Measurements from ENCODE around the gene CSAG1.
"Not testable (repeated sequence)": the region's sequence is repeated elsewhere in the genome, so short reads cannot be mapped to it uniquely, and the experiment has no call there.

The CSAG1 gene, protein sequence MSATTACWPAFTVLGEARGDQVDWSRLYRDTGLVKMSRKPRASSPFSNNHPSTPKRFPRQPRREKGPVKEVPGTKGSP

DNA sequence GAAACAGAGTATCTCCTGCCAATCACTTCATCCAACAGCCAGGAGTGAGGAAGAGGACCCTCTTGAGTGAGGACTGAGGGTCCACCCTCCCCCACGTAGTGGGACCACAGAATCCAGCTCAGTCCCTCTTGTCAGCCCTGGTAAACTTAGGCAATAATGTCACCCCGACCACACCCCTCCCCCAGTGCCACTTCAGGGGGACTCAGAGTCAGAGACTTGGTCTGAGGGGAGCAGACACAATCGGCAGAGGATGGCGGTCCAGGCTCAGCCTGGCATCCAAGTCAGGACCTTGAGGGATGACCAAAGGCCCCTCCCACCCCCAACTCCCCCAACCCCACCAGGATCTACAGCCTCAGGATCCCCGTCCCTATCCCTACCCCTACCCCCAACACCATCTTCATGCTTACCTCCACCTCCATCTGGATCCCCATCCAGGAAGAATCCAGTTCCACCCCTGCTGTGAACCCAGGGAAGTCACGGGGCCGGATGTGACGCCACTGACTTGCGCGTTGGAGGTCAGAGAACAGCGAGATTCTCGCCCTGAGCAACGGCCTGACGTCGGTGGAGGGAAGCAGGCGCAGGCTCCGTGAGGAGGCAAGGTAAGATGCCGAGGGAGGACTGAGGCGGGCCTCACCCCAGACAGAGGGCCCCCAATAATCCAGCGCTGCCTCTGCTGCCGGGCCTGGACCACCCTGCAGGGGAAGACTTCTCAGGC, at the start of gene CSAG1, which contains the start of gene MAGEA12:
TSS of gene CSAG1 (minus strand) at position 461 of the 715 bp plus-strand sequence. CDS start 1,261 bp downstream, outside the sequence.
TSS of gene MAGEA12 (plus strand) at position 497 of the 715 bp plus-strand sequence. CDS start 2,405 bp downstream, outside the sequence.
- DNase-seq (no peak), ATAC-seq (no peak)

DNA sequence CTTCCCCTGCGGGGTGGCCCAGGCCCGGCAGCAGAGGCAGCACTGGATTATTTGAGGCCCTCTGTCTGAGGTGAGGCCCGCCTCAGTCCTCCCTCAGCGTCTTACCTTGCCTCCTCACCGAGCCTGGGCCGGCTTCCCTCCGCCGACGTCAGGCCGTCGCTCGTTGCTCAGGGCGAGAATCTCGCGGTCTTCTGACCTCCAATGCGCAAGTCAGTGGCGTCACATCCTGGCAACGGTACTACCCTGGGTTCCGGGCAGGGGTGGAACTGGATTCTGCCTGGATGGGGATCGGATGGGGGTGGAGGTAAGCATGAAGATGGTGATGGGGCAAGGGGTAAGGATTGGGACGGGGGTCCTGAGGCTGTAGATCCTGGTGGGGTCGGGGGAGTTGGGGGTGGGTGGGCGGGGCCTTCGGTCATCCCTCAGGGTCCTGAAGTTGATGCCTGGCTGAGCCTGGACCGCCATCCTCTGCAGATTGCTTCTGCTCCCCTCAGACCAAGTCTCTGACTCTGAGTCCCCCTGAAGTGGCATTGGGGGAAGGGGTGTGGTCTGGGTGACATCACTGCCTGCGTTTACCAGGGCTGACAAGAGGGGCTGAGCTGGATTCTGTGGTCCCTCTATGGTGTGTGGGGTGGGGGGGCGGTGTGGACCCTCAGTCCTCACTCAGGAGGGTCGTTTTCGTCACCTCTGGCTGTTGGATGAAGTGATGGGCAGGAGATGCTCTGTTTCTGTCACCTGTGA, 36.2 kb upstream of the CSAG1 start, which contains the start of gene MAGEA6:
TSS of gene MAGEA6 (minus strand) at position 141 of the 741 bp plus-strand sequence. CDS start 2,039 bp downstream, outside the sequence.
- DNase-seq, ATAC-seq: not testable (repeated sequence)

DNA sequence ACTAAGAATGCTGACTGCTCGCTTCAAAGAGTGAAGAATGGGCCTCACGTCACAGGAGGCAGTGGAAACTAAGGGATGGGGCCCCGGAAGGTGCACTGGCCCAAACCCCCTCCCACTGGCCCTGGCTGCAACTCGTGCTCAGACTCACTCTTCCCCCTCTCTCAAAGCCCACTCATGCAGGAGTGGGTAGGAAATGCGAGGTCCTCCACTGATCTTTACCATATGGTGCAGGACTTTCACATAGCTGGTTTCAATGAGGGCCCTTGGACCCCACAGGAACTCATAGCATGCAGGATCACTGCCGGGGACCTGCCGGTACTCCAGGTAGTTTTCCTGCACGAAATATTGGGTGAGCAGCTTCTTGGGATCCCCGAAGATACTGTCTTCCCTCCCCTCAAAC, 33.0 kb upstream of the CSAG1 start:
- DNase-seq, ATAC-seq: not testable (repeated sequence)

DNA sequence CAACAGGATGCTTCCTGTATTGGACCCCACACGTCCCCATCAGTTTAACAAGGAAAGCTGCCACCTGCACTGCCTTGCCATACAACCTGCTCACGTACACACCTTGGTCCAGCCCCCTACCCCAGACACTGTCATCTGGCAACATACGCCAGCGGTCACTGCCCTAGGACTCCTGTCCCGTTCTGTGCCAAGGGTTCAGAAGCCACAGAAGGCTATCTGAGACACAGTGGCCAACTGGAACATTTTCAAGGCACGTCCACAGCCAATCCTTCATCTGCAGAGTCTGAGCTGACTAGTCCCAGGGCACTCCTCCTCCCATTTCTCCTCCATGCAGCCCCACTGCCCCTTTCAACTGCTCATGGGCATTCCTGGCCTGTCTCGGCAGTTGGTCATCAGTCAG, 28.1 kb upstream of the CSAG1 start:
- DNase-seq, ATAC-seq: not testable (repeated sequence)

DNA sequence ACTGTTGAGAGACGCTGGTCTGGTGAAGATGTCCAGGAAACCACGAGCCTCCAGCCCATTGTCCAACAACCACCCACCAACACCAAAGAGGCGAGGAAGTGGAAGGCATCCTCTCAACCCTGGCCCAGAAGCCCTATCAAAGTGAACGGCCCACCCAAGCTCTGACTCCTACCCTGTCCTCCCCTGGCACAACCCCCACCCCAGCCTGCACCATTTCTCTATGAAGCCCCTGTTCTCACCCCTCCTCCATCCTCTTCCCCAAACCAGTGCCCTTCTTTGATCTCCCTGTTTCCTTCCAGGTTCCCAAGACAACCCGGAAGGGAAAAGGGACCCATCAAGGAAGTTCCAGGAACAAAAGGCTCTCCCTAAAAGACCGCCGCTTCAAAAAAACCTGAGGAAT, 26.0 kb upstream of the CSAG1 start:
- not testable (repeated sequence) for DNase-seq, ATAC-seq

DNA sequence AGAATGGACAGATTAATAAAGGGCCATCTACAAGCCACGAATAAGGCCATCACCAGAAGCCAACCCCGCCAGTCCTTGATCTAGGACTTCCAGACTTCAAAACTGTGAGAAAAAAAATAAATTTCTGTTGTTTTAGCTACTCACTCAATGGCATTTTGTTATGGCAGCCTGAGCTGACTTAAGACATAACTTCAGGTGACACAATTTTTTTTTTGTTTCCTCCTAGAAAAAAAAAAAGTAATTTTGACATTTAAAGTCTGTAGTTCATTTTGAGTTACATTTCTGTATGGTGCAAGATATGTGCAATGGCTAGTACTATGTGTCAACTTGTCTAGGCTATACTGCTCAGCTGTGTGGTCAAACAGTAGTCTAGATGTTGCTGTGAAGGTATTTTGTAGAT, 25.4 kb upstream of the CSAG1 start, which contains the start of gene CSAG3:
TSS of gene CSAG3 (plus strand) at position 301 of the 400 bp plus-strand sequence.
- not testable (repeated sequence) for ATAC-seq, DNase-seq

DNA sequence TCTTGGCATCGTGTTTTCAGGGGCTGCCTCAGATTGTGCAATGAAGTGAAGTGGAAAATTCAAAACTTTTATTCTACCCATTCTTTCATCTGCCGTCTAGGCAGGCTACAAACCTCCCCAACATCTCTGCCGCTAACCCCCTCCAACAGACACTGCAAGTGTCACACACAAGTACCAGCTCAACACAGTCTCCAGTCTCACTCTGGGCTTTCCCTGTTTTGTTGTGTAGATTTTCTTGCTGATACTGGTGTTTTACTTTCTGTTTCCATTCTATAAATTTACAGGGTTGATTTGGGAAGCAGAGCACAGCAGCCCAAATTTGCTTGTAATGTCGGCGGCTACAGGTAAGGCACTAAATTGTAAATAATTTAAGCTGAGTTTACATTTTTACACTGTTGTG, 21.4 kb upstream of the CSAG1 start:
- not testable (repeated sequence) for ATAC-seq

DNA sequence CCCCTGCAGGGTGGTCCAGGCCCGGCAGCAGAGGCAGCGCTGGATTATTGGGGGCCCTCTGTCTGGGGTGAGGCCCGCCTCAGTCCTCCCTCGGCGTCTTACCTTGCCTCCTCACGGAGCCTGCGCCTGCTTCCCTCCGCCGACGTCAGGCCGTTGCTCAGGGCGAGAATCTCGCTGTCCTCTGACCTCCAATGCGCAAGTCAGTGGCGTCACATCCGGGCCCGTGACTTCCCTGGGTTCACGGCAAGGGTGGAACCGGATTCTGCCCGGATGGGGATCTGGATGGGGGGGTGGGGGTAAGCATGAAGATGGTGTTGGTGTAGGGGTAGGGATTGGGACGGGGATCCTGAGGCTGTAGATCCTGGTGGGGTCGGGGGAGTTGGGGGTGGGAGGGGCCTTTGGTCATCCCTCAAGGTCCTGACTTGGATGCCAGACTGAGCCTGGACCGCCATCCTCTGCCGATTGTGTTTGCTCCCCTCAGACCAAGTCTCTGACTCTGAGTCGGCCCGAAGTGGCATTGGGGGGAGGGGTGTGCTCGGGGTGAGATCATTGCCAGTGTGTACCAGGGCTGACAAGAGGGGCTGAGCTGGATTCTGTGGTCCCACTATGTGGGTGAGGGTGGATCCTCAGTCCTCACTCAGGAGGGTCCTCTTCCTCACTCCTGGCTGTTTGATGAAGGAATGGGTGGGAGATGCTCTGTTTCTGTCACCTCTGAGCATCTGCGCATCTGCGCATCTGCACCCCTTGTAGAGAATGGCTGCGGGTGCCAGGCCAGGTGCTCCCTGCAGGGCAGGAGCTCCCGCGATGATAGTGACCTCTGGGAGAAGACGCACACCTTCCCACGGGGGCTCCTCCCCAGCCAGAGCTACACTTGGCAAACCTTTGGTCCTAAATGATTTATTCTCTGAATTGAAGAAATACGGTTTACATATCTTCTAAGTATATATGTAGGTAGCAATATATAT, 20.4 kb upstream of the CSAG1 start, which contains the start of gene MAGEA2:
TSS of gene MAGEA2 (minus strand) at position 157 of the 965 bp plus-strand sequence. CDS start 2,479 bp downstream, outside the sequence.
- not testable (repeated sequence) for ATAC-seq, DNase-seq

More for the DNA sequence above, 21.4 kb upstream of the CSAG1 start:
- DNase-seq, result not testable (repeated sequence)

DNA sequence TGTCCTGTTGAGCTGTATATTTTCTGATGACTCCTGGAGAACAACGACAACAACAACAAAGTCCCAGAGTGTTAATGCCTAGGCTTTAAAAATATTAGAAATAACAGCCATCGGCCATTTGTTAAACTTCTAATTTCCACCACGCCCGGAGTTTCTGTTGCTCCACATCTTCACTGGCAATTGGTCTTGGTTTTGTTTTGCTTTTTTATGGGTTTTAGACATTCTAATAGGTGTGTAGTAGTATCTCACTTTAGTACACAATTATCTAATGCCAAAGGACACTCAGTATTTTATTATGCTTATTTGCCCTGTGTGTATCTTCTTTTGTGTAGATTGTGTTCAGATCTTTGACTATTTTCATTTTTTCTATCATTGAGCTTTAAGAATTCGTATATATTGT, 5.0 kb upstream of the CSAG1 start:
- ATAC-seq (no peak), DNase-seq (no peak)

DNA sequence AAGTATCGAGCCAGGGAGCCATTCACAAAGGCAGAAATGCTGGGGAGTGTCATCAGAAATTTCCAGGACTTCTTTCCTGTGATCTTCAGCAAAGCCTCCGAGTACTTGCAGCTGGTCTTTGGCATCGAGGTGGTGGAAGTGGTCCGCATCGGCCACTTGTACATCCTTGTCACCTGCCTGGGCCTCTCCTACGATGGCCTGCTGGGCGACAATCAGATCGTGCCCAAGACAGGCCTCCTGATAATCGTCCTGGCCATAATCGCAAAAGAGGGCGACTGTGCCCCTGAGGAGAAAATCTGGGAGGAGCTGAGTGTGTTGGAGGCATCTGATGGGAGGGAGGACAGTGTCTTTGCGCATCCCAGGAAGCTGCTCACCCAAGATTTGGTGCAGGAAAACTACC, 3.0 kb upstream of the CSAG1 start:
- not testable (repeated sequence) for ATAC-seq, DNase-seq

DNA sequence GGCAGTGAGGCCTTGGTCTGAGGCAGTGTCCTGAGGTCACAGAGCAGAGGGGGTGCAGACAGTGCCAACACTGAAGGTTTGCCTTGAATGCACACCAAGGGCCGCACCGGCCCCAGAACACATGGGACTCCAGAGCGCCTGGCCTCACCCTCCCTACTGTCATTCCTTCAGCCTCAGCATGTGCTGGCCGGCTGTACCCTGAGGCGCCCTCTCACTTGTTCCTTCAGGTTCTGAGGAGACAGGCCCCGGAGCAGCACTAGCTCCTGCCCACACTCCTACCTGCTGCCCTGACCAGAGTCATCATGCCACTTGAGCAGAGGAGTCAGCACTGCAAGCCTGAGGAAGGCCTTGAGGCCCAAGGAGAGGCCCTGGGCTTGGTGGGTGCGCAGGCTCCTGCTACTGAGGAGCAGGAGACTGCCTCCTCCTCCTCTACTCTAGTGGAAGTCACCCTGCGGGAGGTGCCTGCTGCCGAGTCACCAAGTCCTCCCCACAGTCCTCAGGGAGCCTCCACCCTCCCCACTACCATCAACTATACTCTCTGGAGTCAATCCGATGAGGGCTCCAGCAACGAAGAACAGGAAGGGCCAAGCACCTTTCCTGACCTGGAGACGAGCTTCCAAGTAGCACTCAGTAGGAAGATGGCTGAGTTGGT, 2.5 kb upstream of the CSAG1 start:
- ATAC-seq (no peak), DNase-seq (no peak)

DNA sequence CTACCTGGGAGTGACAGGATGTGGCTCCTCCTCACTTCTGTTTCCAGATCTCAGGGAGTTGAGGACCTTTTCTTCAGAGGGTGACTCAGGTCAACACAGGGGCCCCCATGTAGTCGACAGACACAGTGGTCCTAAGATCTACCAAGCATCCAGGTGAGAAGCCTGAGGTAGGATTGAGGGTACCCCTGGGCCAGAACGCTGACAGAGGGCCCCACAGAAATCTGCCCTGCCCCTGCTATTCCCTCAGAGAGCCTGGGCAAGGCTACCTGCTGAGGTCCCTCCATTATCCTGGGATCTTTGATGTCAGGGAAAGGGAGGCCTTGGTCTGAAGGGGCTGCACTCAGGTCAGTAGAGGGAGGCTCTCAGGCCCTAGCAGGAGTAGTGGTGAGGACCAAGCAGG, 1.6 kb upstream of the CSAG1 start:
- DNase-seq (no peak), ATAC-seq (no peak)

DNA sequence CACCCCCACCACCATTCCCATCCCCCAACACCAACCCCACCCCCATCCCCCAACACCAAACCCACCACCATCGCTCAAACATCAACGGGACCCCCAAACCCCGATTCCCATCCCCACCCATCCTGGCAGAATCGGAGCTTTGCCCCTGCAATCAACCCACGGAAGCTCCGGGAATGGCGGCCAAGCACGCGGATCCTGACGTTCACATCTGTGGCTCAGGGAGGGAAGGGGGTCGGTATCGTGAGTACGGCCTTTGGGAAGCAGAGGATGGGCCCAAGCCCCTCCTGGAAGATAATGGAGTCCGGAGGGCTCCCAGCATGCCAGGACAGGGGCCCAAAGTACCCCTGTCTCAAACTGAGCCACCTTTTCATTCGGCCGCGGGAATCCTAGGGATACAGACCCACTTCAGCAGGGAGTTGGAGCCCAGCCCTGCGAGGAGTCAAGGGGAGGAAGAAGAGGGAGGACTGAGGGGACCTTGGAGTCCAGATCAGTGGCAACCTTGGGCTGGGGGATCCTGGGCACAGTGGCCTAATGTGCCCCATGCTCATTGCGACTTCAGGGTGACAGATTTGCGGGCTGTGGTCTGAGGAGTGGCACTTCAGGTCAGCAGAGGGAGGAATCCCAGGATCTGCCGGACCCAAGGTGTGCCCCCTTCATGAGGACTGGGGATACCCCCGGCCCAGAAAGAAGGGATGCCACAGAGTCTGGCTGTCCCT, 780 bp upstream of the CSAG1 start:
- ATAC-seq, DNase-seq: not testable (repeated sequence)

DNA sequence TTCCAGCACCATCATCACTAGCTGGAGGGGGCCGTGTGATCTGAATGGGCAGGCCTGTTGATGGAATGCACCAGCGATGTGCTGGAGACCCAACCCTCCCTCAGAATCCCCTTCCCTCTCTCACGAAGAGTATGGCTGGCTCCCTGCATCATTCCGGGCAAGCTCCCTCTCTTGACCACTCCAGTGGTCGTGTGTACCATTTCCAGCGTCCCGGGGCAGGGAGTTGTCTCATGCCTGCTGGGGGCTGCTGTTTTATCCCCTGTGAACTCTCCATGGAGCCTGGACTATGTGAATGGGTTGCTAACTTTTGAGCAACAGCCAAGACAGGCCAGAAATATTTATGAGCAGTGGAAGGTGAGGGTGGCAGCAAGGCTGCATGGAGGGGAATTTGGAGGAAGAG, 8.1 kb downstream of the CSAG1 start:
- DNase-seq (no peak), ATAC-seq (no peak)

DNA sequence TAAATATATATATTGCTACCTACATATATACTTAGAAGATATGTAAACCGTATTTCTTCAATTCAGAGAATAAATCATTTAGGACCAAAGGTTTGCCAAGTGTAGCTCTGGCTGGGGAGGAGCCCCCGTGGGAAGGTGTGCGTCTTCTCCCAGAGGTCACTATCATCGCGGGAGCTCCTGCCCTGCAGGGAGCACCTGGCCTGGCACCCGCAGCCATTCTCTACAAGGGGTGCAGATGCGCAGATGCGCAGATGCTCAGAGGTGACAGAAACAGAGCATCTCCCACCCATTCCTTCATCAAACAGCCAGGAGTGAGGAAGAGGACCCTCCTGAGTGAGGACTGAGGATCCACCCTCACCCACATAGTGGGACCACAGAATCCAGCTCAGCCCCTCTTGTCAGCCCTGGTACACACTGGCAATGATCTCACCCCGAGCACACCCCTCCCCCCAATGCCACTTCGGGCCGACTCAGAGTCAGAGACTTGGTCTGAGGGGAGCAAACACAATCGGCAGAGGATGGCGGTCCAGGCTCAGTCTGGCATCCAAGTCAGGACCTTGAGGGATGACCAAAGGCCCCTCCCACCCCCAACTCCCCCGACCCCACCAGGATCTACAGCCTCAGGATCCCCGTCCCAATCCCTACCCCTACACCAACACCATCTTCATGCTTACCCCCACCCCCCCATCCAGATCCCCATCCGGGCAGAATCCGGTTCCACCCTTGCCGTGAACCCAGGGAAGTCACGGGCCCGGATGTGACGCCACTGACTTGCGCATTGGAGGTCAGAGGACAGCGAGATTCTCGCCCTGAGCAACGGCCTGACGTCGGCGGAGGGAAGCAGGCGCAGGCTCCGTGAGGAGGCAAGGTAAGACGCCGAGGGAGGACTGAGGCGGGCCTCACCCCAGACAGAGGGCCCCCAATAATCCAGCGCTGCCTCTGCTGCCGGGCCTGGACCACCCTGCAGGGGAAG, 19.4 kb downstream of the CSAG1 start, which contains the start of gene MAGEA2B:
TSS of gene MAGEA2B (plus strand) at position 814 of the 973 bp plus-strand sequence. CDS start 2,479 bp downstream, outside the sequence.
- not testable (repeated sequence) for DNase-seq, ATAC-seq

DNA sequence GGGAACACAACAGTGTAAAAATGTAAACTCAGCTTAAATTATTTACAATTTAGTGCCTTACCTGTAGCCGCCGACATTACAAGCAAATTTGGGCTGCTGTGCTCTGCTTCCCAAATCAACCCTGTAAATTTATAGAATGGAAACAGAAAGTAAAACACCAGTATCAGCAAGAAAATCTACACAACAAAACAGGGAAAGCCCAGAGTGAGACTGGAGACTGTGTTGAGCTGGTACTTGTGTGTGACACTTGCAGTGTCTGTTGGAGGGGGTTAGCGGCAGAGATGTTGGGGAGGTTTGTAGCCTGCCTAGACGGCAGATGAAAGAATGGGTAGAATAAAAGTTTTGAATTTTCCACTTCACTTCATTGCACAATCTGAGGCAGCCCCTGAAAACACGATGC, 20.3 kb downstream of the CSAG1 start:
- not testable (repeated sequence) for DNase-seq, ATAC-seq

DNA sequence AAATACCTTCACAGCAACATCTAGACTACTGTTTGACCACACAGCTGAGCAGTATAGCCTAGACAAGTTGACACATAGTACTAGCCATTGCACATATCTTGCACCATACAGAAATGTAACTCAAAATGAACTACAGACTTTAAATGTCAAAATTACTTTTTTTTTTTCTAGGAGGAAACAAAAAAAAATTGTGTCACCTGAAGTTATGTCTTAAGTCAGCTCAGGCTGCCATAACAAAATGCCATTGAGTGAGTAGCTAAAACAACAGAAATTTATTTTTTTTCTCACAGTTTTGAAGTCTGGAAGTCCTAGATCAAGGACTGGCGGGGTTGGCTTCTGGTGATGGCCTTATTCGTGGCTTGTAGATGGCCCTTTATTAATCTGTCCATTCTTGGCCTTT, 24.3 kb downstream of the CSAG1 start, which contains the start of gene CSAG2:
TSS of gene CSAG2 (minus strand) at position 101 of the 400 bp plus-strand sequence. CDS start 161 bp downstream, outside the sequence.
- not testable (repeated sequence) for ATAC-seq, DNase-seq

DNA sequence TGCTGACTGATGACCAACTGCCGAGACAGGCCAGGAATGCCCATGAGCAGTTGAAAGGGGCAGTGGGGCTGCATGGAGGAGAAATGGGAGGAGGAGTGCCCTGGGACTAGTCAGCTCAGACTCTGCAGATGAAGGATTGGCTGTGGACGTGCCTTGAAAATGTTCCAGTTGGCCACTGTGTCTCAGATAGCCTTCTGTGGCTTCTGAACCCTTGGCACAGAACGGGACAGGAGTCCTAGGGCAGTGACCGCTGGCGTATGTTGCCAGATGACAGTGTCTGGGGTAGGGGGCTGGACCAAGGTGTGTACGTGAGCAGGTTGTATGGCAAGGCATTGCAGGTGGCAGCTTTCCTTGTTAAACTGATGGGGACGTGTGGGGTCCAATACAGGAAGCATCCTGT, 27.0 kb downstream of the CSAG1 start:
- not testable (repeated sequence) for ATAC-seq, DNase-seq
